ENCODE results near the gene HSPA12B.

- TF ChIP-seq CTCF (IDR thresholded peaks at IDR 0.05) (no peak), POLR2A (IDR thresholded peaks at IDR 0.05) (no peak)
Measured at GRCh38 chr20:3759316-3759823, 26.9 kb downstream of the HSPA12B start.

Measured in testis (tissue), 2 donors.